Hepatocyte (in vitro differentiated cells): ENCODE results near the gene EXOC6B. TPM values are rescaled to one million over a fixed set of nuclear protein-coding genes. Genes with fewer than 3 reads are reported as not detected.
A peak's percentile ranks its signal among the peaks of the same experiment; 100 is the strongest.

Source experiments
- DNase-seq: peaks from one replicate; pipeline ENCODE4 v3.0.0-alpha.2; 2016; ENCODE audit warnings: low spot score
- H2AFZ ChIP-seq: fragments of 200-600 bp; sonication (generic); 2 replicates; pipeline ENCODE4 v1.6.0; 2016; ENCODE audit warnings: antibody characterized with exemption, mild to moderate bottlenecking
- H3K27ac ChIP-seq: fragments of 200-600 bp; sonication (generic); 2 replicates; pipeline ENCODE4 v1.5.1; 2016; ENCODE audit warnings: mild to moderate bottlenecking
- H3K27me3 ChIP-seq: fragments of 200-600 bp; sonication (generic); 2 replicates; pipeline ENCODE4 v1.6.1; 2016
- H3K36me3 ChIP-seq: fragments of 200-600 bp; sonication (generic); replicated peaks from 2 replicates; pipeline ENCODE4 v1.5.1; 2016; ENCODE audit warnings: low read depth; ENCODE audit not compliant: insufficient read depth
- H3K4me1 ChIP-seq: fragments of 200-600 bp; sonication (generic); 2 replicates; pipeline ENCODE4 v1.5.1; 2016; ENCODE audit warnings: mild to moderate bottlenecking, moderate library complexity; ENCODE audit not compliant: insufficient read depth
- H3K4me2 ChIP-seq: fragments of 200-600 bp; sonication (generic); 2 replicates; pipeline ENCODE4 v1.6.0; 2016
- H3K4me3 ChIP-seq: fragments of 200-600 bp; sonication (generic); 2 replicates; pipeline ENCODE4 v1.5.1; 2016; ENCODE audit warnings: mild to moderate bottlenecking
- H3K79me2 ChIP-seq: fragments of 200-600 bp; sonication (generic); 2 replicates; pipeline ENCODE4 v1.6.0; 2017; ENCODE audit warnings: mild to moderate bottlenecking
- H3K9me2 ChIP-seq: fragments of 200-600 bp; sonication (generic); replicated peaks from 2 replicates; pipeline ENCODE4 v1.6.0; 2017; ENCODE audit warnings: mild to moderate bottlenecking; ENCODE audit not compliant: insufficient read depth
- H3K9me3 ChIP-seq: fragments of 200-600 bp; sonication (generic); 2 replicates; pipeline ENCODE4 v1.5.1; 2016; ENCODE audit warnings: low read depth, mild to moderate bottlenecking
- H4K20me1 ChIP-seq: fragments of 200-600 bp; sonication (generic); 2 replicates; pipeline ENCODE4 v1.6.0; 2016; ENCODE audit warnings: mild to moderate bottlenecking; ENCODE audit not compliant: insufficient read depth, poor library complexity, severe bottlenecking
- CTCF ChIP-seq: fragments of 200-600 bp; sonication (generic); IDR thresholded peaks from 2 replicates; pipeline ENCODE4 v1.5.1; 2016; ENCODE audit warnings: antibody characterized with exemption, mild to moderate bottlenecking; ENCODE audit not compliant: poor library complexity
- EZH2 ChIP-seq: fragments of 200-600 bp; sonication (generic); IDR thresholded peaks from 2 replicates; pipeline ENCODE4 v1.6.1; 2016; ENCODE audit warnings: antibody characterized with exemption, mild to moderate bottlenecking, borderline replicate concordance
- EZH2phosphoT487 ChIP-seq: fragments of 200-600 bp; sonication (generic); IDR thresholded peaks from one replicate; pipeline ENCODE4 v1.6.1; 2018; ENCODE audit warnings: antibody characterized with exemption, mild to moderate bottlenecking, low read depth, moderate library complexity; ENCODE audit not compliant: unreplicated experiment, severe bottlenecking
- WGBS: methylation state at CpG from one replicate; pipeline ENCODE4 v1.1.6; 2016; ENCODE audit warnings: low lambda C conversion rate; ENCODE audit errors: missing lambda C conversion rate; 5-methylcytosine and 5-hydroxymethylcytosine counted together
- polyA plus RNA-seq: library from polyadenylated mRNA; unstranded; fragments of >200 nt; fragmentation: Nextera tagmentation; extraction: Ambion mirVana; gene quantifications from 2 replicates; pipeline ENCODE4 v1.2.1, GENCODE V29; 2016
- total RNA-seq: library from RNA; depleted of rRNA; stranded (reverse); fragments of >200 nt; gene quantifications from 2 replicates; pipeline ENCODE4 v1.2.3, GENCODE V29; 2014

EXOC6B gene
- total RNA-seq (36.2 and 50.0 TPM in 2 replicates), polyA plus RNA-seq (11.1 and 11.8 TPM in 2 replicates)

GRCh38 chr2:72825257-72826155 lies at the start of gene EXOC6B:
TSS of gene EXOC6B (minus strand) at chr2:72826033.
- Histone ChIP-seq H3K79me2 (peaks cover 41% of the 10 kb centered on the region), H3K27ac (peak within 1 kb of the TSS; percentile 91), H3K9me3 (no peaks in the 10 kb centered on the region), H3K4me3 (peak within 1 kb of the TSS; percentile 76), H3K4me1 (peaks cover 9% of the 10 kb centered on the region), H3K4me2 (peak within 1 kb of the TSS; percentile 93), H2AFZ (peak within 1 kb of the TSS; percentile 97), H3K36me3 (no peaks in the 10 kb centered on the region), H4K20me1 (no peaks in the 10 kb centered on the region), H3K9me2 (no peaks in the 10 kb centered on the region), H3K27me3 (no peaks in the 10 kb centered on the region)
- WGBS: 1% methylated on average over 69 of the region's 71 CpGs
- peak; percentile 95 for DNase-seq
- TF ChIP-seq CTCF: no peak
- no peak for TF ChIP-seq EZH2phosphoT487

- H4K20me1 ChIP-seq: no peaks in the 10 kb centered on the region
- no peak overlapping the region for H3K4me3 ChIP-seq
- no peak overlapping the region for H2AFZ ChIP-seq
- H3K9me3 ChIP-seq: no peaks in the 10 kb centered on the region
- no peaks in the 10 kb centered on the region for H3K4me1 ChIP-seq
- no peak overlapping the region for H3K27ac ChIP-seq
- no peak for DNase-seq
- no peak overlapping the region for H3K4me2 ChIP-seq
- TF ChIP-seq CTCF (no peak), EZH2phosphoT487 (no peak), EZH2 (no peak)
- no peaks in the 10 kb centered on the region for H3K9me2 ChIP-seq
- no peaks in the 10 kb centered on the region for H3K79me2 ChIP-seq
- peaks cover 13% of the 10 kb centered on the region for H3K27me3 ChIP-seq
- H3K36me3 ChIP-seq: no peaks in the 10 kb centered on the region
These were observed 46.0 kb upstream of the EXOC6B start for GRCh38 chr2:72871880-72872279.

- Histone ChIP-seq H3K4me2 (no peak overlapping the region), H3K9me3 (no peaks in the 10 kb centered on the region), H3K4me3 (no peak overlapping the region), H3K79me2 (no peaks in the 10 kb centered on the region), H4K20me1 (no peaks in the 10 kb centered on the region), H3K4me1 (no peaks in the 10 kb centered on the region), H3K36me3 (no peaks in the 10 kb centered on the region), H3K27ac (no peak overlapping the region), H3K9me2 (no peaks in the 10 kb centered on the region), H3K27me3 (peaks cover 9% of the 10 kb centered on the region), H2AFZ (no peak overlapping the region)
- TF ChIP-seq EZH2phosphoT487 (no peak), EZH2 (no peak), CTCF (no peak)
- 47% methylated on average over 1 of the region's 1 CpG for WGBS
- DNase-seq: no peak
These were observed 45.2 kb upstream of the EXOC6B start for GRCh38 chr2:72871060-72871459.
